ENCODE measurements around the gene NME7.
A peak's percentile ranks its signal among the peaks of the same experiment; 100 is the strongest.

The NME7 gene

GRCh38 chr1:169318536-169319244 lies 48.9 kb downstream of the NME7 start:
- no peak overlapping the region for H3K27ac ChIP-seq
- TF ChIP-seq CTCF (IDR thresholded peaks at IDR 0.05; ENCODE audit: low read depth, low read length, missing control alignments): no peak
- H3K27me3 ChIP-seq (replicated peaks): no peaks in the 10 kb centered on the region
- no peaks in the 10 kb centered on the region for H3K36me3 ChIP-seq (replicated peaks)
- in situ Hi-C loops (cut with HindIII; ENCODE audit: low pct_ligation_motif_present, low sequenced_read_pairs): no loop called here
- no peak for DNase-seq
- no peak overlapping the region for H3K4me3 ChIP-seq (ENCODE audit: low read depth, low read length)

GRCh38 chr1:169316556-169316955 lies 51.0 kb downstream of the NME7 start:
- Histone ChIP-seq H3K4me3 (ENCODE audit: low read depth, low read length) (no peak overlapping the region), H3K27me3 (replicated peaks) (no peaks in the 10 kb centered on the region), H3K36me3 (replicated peaks) (no peaks in the 10 kb centered on the region), H3K27ac (no peak overlapping the region)
- DNase-seq: no peak
- in situ Hi-C loops (cut with HindIII; ENCODE audit: low pct_ligation_motif_present, low sequenced_read_pairs): no loop called here
- TF ChIP-seq CTCF (IDR thresholded peaks at IDR 0.05; ENCODE audit: low read depth, low read length, missing control alignments): no peak

GRCh38 chr1:169312084-169312954 lies 55.3 kb downstream of the NME7 start:
- H3K36me3 ChIP-seq (replicated peaks): no peaks in the 10 kb centered on the region
- H3K4me3 ChIP-seq (ENCODE audit: low read depth, low read length): no peak overlapping the region
- H3K27me3 ChIP-seq (replicated peaks): no peaks in the 10 kb centered on the region
- in situ Hi-C loops (cut with HindIII; ENCODE audit: low pct_ligation_motif_present, low sequenced_read_pairs): no loop called here
- peak overlapping the region; percentile 58 for H3K27ac ChIP-seq
- TF ChIP-seq CTCF (IDR thresholded peaks at IDR 0.05; ENCODE audit: low read depth, low read length, missing control alignments): peak; percentile 18
- DNase-seq: peak; percentile 98

- no peaks in the 10 kb centered on the region for H3K36me3 ChIP-seq (replicated peaks)
- no peak overlapping the region for H3K4me3 ChIP-seq (ENCODE audit: low read depth, low read length)
- in situ Hi-C loops (cut with HindIII; ENCODE audit: low pct_ligation_motif_present, low sequenced_read_pairs): no loop called here
- no peak for DNase-seq
- no peaks in the 10 kb centered on the region for H3K27me3 ChIP-seq (replicated peaks)
- TF ChIP-seq CTCF (IDR thresholded peaks at IDR 0.05; ENCODE audit: low read depth, low read length, missing control alignments): no peak
- H3K27ac ChIP-seq: no peak overlapping the region
Observed at GRCh38 chr1:169309178-169310166, 58.1 kb downstream of the NME7 start.

GRCh38 chr1:169308313-169309039 lies 59.1 kb downstream of the NME7 start:
- Histone ChIP-seq H3K4me3 (ENCODE audit: low read depth, low read length) (no peak overlapping the region), H3K27ac (no peak overlapping the region), H3K36me3 (replicated peaks) (no peaks in the 10 kb centered on the region), H3K27me3 (replicated peaks) (no peaks in the 10 kb centered on the region)
- DNase-seq: no peak
- in situ Hi-C loops (cut with HindIII; ENCODE audit: low pct_ligation_motif_present, low sequenced_read_pairs): no loop called here
- no peak for TF ChIP-seq CTCF (IDR thresholded peaks at IDR 0.05; ENCODE audit: low read depth, low read length, missing control alignments)

Data from brain microvascular endothelial cell (primary cell).